Measurements from ENCODE around the gene LRRC8E. TPM values are rescaled to one million over a fixed set of nuclear protein-coding genes. Genes with fewer than 3 reads are reported as not detected.

Gene LRRC8E
- polyA plus RNA-seq, 1 experiment = 4.1 TPM

- DNase-seq (ENCODE audit: low read depth, low spot score) = no peak
- H3K9me3 ChIP-seq (ENCODE audit: control insufficient read depth, insufficient read depth, low read length) = no peaks in the 10 kb centered on the region
- no peak for TF ChIP-seq CTCF (IDR thresholded peaks at IDR 0.05; ENCODE audit: low read depth, low read length)
- no peak overlapping the region for H3K27ac ChIP-seq (ENCODE audit: low read depth, low read length)
- CTCF ChIA-PET = interaction anchor here (0.7 kb wide), 1 partner anchor 9 kb away, joined by 3 read pairs; no protein-coding TSS in a partner anchor
- H3K27me3 ChIP-seq (ENCODE audit: control insufficient read depth, insufficient read depth, low read length) = no peaks in the 10 kb centered on the region
- POLR2A ChIA-PET = interaction anchor here (0.7 to 2.7 kb wide), 2 partner anchors 13 kb away, joined by 3 to 17 read pairs; partner anchors contain the start of gene SNAPC2
- H3K4me3 ChIP-seq (ENCODE audit: low read depth, low read length) = no peak overlapping the region
Measured at GRCh38 chr19:7907122-7907521, 18.8 kb downstream of the LRRC8E start.

GRCh38 chr19:7907544-7907943 is 19.2 kb downstream of the LRRC8E start:
- no peaks in the 10 kb centered on the region for H3K9me3 ChIP-seq (ENCODE audit: control insufficient read depth, insufficient read depth, low read length)
- H3K27me3 ChIP-seq (ENCODE audit: control insufficient read depth, insufficient read depth, low read length) = no peaks in the 10 kb centered on the region
- POLR2A ChIA-PET = interaction anchor here (0.7 to 2.7 kb wide), 2 partner anchors 12 to 32 kb away, joined by 7 to 17 read pairs; partner anchors contain the start of gene SNAPC2
- H3K27ac ChIP-seq (ENCODE audit: low read depth, low read length) = no peak overlapping the region
- no peak for DNase-seq (ENCODE audit: low read depth, low spot score)
- no peak overlapping the region for H3K4me3 ChIP-seq (ENCODE audit: low read depth, low read length)
- CTCF ChIA-PET = interaction anchor here (0.7 kb wide), 1 partner anchor 8 kb away, joined by 3 read pairs; no protein-coding TSS in a partner anchor
- no peak for TF ChIP-seq CTCF (IDR thresholded peaks at IDR 0.05; ENCODE audit: low read depth, low read length)

- no peaks in the 10 kb centered on the region for H3K27me3 ChIP-seq (ENCODE audit: control insufficient read depth, insufficient read depth, low read length)
- DNase-seq (ENCODE audit: low read depth, low spot score) = no peak
- ChIA-PET CTCF (interaction anchor here (1.8 kb wide), 1 partner anchor 9 kb away, joined by 5 read pairs; no protein-coding TSS in a partner anchor), POLR2A (interaction anchor here (0.7 to 2.7 kb wide), 2 partner anchors 12 to 32 kb away, joined by 7 to 17 read pairs; partner anchors contain the start of gene SNAPC2)
- TF ChIP-seq CTCF (IDR thresholded peaks at IDR 0.05; ENCODE audit: low read depth, low read length) = no peak
- no peak overlapping the region for H3K4me3 ChIP-seq (ENCODE audit: low read depth, low read length)
- H3K27ac ChIP-seq (ENCODE audit: low read depth, low read length) = no peak overlapping the region
- no peaks in the 10 kb centered on the region for H3K9me3 ChIP-seq (ENCODE audit: control insufficient read depth, insufficient read depth, low read length)
Measured at GRCh38 chr19:7908078-7908699, 19.9 kb downstream of the LRRC8E start.

GRCh38 chr19:7908742-7909461 is 20.6 kb downstream of the LRRC8E start:
- H3K27me3 ChIP-seq (ENCODE audit: control insufficient read depth, insufficient read depth, low read length) = no peaks in the 10 kb centered on the region
- no peak for DNase-seq (ENCODE audit: low read depth, low spot score)
- ChIA-PET POLR2A (interaction anchor here (2.7 kb wide), 1 partner anchor 11 kb away, joined by 17 read pairs; the partner anchor contains the start of gene SNAPC2), CTCF (interaction anchor here (1.8 kb wide), 1 partner anchor 9 kb away, joined by 5 read pairs; no protein-coding TSS in a partner anchor)
- no peak for TF ChIP-seq CTCF (IDR thresholded peaks at IDR 0.05; ENCODE audit: low read depth, low read length)
- no peak overlapping the region for H3K27ac ChIP-seq (ENCODE audit: low read depth, low read length)
- H3K9me3 ChIP-seq (ENCODE audit: control insufficient read depth, insufficient read depth, low read length) = no peaks in the 10 kb centered on the region
- no peak overlapping the region for H3K4me3 ChIP-seq (ENCODE audit: low read depth, low read length)
